ENCODE results near the gene EFCAB6. TPM values are rescaled to one million over a fixed set of nuclear protein-coding genes. Genes with fewer than 3 reads are reported as not detected.

EFCAB6 gene
- polyA plus RNA-seq, 3 donors: not detected

DNA sequence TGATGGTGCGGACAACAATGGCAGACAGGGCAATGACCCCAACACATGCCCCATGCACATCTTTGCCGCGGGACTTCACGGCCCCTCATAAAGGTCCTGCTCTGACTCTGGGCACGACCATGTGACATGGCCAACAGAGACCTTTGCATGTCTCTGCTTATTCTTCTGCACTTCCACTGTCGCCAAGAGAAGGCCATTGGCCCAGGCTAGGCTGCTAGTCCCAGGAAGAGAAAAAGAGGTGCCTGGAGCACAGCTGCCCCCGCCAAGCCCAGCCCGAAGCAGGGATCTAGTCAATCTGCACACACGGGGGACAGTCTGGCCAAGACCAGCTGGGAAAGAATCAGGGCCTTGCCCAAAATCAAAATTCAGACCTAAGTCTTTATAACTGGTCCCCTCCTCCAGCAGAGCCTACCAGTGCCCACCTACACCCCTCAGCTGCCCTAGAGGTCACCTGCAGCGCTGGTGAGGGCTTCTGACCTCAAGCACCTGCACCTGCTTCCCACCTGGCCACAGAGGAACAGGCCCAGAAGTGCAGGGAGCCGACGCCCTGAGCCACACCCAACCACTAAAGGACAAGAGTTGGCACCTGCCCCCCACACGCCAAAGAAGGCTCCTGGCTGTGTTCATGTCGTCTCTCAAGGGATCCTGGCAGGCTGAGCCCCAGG is 42.1 kb upstream of the EFCAB6 start:
- WGBS (ENCODE audit: insufficient coverage): 88% methylated on average over 13 of the region's 14 CpGs
- H3K27me3 Mint-ChIP-seq (ENCODE audit: low read depth in 3 of 3): peaks cover 3 to 7% (median 5%) of the 10 kb centered on the region in 3 donors
- no peaks in the 10 kb centered on the region for H3K27me3 ChIP-seq (ENCODE audit: control insufficient read depth in 2 of 2, insufficient read depth in 2 of 2, low read length in 2 of 2)
- no peaks in the 10 kb centered on the region for H3K36me3 ChIP-seq (replicated peaks in 1 of 2; ENCODE audit: control insufficient read depth in 1 of 2, insufficient read depth in 2 of 2, low read length in 2 of 2)
- DNase-seq: no peak
- H3K27ac ChIP-seq (ENCODE audit: low read depth in 1 of 2, low read length in 2 of 2): no peak overlapping the region
- no peak overlapping the region for H3K9ac ChIP-seq (ENCODE audit: insufficient read depth, low read length, poor library complexity, severe bottlenecking)
- no peak overlapping the region for H3K4me3 Mint-ChIP-seq
- no peak overlapping the region for H3K27ac Mint-ChIP-seq
- H2AFZ ChIP-seq (ENCODE audit: insufficient read depth, low read depth, low read length, poor library complexity, severe bottlenecking): no peak overlapping the region
- peaks cover 0 to 14% of the 10 kb centered on the region in 2 donors for H3K4me1 ChIP-seq (ENCODE audit: control insufficient read depth in 1 of 2, insufficient read depth in 2 of 2, low read length in 2 of 2)
- no peaks in the 10 kb centered on the region for H4K20me1 ChIP-seq (ENCODE audit: insufficient read depth, low read length)
- intact Hi-C loops (cut with micrococcal nuclease): no loop called here
- H3K4me1 Mint-ChIP-seq: peaks cover 7% of the 10 kb centered on the region
- H3K4me2 ChIP-seq (replicated peaks; ENCODE audit: extremely low read depth, low read length, poor library complexity, severe bottlenecking): no peak overlapping the region
- no peaks in the 10 kb centered on the region for H3K79me2 ChIP-seq (ENCODE audit: insufficient read depth, low read length)
- peaks cover 0 to 7% (median 4%) of the 10 kb centered on the region in 7 donors for H3K9me3 Mint-ChIP-seq
- H3K4me3 ChIP-seq (replicated peaks in 1 of 3; ENCODE audit: low read depth in 2 of 3, low read length in 3 of 3): no peak overlapping the region
- no peaks in the 10 kb centered on the region for H3K9me3 ChIP-seq (replicated peaks in 1 of 2; ENCODE audit: control insufficient read depth in 1 of 2, insufficient read depth in 1 of 2, low read length in 2 of 2)
- H3K36me3 Mint-ChIP-seq: no peaks in the 10 kb centered on the region
- TF ChIP-seq, protein P1, sequence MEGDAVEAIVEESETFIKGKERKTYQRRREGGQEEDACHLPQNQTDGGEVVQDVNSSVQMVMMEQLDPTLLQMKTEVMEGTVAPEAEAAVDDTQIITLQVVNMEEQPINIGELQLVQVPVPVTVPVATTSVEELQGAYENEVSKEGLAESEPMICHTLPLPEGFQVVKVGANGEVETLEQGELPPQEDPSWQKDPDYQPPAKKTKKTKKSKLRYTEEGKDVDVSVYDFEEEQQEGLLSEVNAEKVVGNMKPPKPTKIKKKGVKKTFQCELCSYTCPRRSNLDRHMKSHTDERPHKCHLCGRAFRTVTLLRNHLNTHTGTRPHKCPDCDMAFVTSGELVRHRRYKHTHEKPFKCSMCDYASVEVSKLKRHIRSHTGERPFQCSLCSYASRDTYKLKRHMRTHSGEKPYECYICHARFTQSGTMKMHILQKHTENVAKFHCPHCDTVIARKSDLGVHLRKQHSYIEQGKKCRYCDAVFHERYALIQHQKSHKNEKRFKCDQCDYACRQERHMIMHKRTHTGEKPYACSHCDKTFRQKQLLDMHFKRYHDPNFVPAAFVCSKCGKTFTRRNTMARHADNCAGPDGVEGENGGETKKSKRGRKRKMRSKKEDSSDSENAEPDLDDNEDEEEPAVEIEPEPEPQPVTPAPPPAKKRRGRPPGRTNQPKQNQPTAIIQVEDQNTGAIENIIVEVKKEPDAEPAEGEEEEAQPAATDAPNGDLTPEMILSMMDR (IDR thresholded peaks at IDR 0.05): no peak

DNA sequence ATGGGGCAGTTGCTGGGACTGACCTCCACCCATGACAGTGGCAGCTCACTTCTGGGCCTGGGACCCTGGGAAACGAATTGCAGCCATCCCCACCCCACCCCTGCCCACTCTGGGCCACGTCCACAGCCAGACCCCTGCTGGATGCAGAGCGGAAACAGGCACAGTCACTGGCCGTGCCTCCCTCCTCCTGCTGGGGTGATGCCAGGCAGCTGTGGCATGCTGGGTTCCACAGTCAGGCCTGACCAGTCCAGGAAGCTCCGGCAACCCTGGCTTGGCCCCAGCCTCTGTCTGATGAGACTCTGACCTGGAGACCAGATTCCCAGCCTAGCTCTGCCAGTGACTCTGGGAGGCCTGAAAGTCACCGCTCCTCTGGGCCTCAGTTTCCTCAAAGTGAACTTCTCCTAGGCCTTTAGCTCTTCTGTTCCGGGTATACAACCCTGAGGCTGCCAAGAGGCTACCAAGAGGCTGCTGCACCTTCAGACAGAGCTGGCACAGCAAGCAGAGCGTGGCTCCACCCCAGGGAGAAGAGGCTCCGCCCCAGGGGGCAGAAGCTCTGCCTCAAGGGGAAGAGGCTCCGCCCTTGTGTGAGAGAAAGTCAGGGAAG is 41.3 kb upstream of the EFCAB6 start:
- no peak overlapping the region for H3K4me2 ChIP-seq (replicated peaks; ENCODE audit: extremely low read depth, low read length, poor library complexity, severe bottlenecking)
- DNase-seq: no peak
- no peak overlapping the region for H3K27ac ChIP-seq (ENCODE audit: low read depth in 1 of 2, low read length in 2 of 2)
- no peak overlapping the region for H3K9ac ChIP-seq (ENCODE audit: insufficient read depth, low read length, poor library complexity, severe bottlenecking)
- 84% methylated on average over 9 of the region's 10 CpGs for WGBS (ENCODE audit: insufficient coverage)
- Mint-ChIP-seq H3K36me3 (no peaks in the 10 kb centered on the region), H3K27ac (no peak overlapping the region), H3K4me1 (peaks cover 7% of the 10 kb centered on the region), H3K4me3 (no peak overlapping the region), H3K27me3 (ENCODE audit: low read depth in 3 of 3) (peaks cover 3 to 5% (median 5%) of the 10 kb centered on the region in 3 donors), H3K9me3 (peaks cover 0 to 7% (median 4%) of the 10 kb centered on the region in 7 donors)
- H4K20me1 ChIP-seq (ENCODE audit: insufficient read depth, low read length): no peaks in the 10 kb centered on the region
- H2AFZ ChIP-seq (ENCODE audit: insufficient read depth, low read depth, low read length, poor library complexity, severe bottlenecking): no peak overlapping the region
- H3K36me3 ChIP-seq (replicated peaks in 1 of 2; ENCODE audit: control insufficient read depth in 1 of 2, insufficient read depth in 2 of 2, low read length in 2 of 2): no peaks in the 10 kb centered on the region
- no peaks in the 10 kb centered on the region for H3K79me2 ChIP-seq (ENCODE audit: insufficient read depth, low read length)
- intact Hi-C loops (cut with micrococcal nuclease): no loop called here
- H3K4me3 ChIP-seq (replicated peaks in 1 of 3; ENCODE audit: low read depth in 2 of 3, low read length in 3 of 3): no peak overlapping the region
- H3K9me3 ChIP-seq (replicated peaks in 1 of 2; ENCODE audit: control insufficient read depth in 1 of 2, insufficient read depth in 1 of 2, low read length in 2 of 2): no peaks in the 10 kb centered on the region
- H3K4me1 ChIP-seq (ENCODE audit: control insufficient read depth in 1 of 2, insufficient read depth in 2 of 2, low read length in 2 of 2): peaks cover 0 to 14% of the 10 kb centered on the region in 2 donors
- TF ChIP-seq, protein P1 (IDR thresholded peaks at IDR 0.05): no peak
- H3K27me3 ChIP-seq (ENCODE audit: control insufficient read depth in 2 of 2, insufficient read depth in 2 of 2, low read length in 2 of 2): no peaks in the 10 kb centered on the region

Measured in CD14-positive monocyte (primary cell).